NCI-H2081 (cell line): ENCODE data around the gene NAALADL2.
"Not testable (repeated sequence)": the region's sequence is repeated elsewhere in the genome, so short reads cannot be mapped to it uniquely, and the experiment has no call there.

ENCODE experiments used
- DNase-seq, 2 experiments: peaks; one replicate each; lab custom pipeline; 2025; lab: John Stamatoyannopoulos, UW

The NAALADL2 gene

DNA sequence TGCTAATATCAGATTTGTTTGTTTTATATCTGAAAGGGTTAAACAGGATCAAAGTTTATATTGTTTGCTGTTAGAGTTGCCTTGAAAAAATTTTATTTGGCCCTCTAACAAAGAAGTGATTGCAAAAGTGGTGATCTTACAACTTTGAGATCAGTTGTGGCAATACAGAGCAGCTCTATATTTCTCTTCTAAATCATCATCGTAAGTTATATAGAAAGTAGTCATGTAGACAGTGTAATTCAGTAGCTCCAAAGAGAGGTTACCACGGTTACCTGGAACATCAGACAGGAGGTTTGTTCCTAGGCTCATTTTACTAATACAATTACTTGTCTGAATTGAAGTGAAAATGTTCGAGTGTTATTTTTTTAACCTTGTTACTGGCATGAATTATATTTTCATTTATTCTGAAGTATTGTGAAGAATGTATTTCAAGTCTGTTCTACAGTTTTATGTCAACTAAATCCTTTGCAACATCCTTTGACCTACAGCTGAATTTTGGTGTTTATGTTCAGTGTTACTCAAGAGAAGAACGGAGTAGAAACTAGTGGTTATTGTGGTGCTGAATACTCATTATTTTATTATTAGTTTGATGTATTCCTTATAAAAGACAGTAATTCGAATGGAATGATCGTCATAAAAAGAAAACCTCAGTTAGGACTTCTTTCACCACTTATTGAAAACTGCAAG lies 214.2 kb downstream of the NAALADL2 start:
- peak in 1 of 2 experiments; percentile 70 for DNase-seq

DNA sequence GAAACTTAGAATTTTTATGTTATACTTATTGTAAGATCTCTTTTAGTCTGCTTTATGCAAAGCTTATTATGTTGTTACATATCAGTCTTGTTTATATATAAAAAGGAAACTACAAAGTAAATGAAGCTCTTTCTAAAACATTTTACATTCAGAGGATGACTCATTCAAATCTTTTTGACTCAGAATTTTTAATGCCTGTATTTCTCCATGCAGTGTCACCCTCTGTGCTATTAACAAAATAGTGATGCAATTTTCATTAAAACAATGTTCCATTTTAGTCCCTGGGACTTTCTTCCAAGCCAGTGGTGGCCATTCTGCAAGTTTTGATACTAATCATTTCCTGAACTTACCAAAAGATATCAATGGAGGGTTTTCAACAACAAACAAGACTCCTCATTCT lies 216.1 kb downstream of the NAALADL2 start:
- no peak for DNase-seq

DNA sequence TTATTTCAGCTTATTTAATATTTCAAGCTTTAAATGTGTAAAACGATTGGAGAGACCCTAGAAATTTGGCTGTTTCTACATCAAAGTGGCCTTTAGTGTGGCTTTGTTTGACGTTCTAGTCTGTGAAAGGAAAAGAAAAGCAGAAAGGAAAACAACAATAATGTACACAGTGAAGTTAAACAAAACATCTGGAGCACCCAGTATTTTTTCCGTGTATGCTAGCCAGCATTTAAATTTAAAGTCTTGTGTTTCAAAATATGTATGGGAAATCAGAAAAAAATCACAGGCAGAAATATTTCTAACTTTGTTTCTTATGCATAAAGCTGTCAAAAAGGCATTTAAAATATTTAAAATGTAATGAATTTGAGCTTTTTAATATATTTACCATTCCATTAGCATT lies 218.1 kb downstream of the NAALADL2 start:
- peak; percentile 54 to 92 for DNase-seq

DNA sequence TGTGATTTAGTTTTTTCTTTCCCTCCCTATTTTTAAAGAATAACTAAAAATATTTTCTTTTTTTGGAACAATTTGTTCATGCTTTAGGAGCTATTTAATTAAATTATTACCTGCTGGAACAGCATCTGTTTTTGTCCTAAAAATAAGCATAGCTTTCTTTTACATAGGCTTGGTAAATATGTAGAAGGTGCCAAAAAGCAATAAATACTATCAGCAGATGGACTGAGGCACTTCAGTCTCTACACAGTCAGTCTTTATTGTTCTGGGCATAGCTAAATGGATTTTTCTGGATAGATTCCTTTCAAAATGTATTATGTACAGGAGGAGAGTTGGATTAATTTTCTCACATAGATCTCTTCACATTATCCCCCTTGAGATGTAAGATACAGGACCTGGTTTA lies 223.5 kb downstream of the NAALADL2 start:
- peak; percentile 24 to 85 for DNase-seq

DNA sequence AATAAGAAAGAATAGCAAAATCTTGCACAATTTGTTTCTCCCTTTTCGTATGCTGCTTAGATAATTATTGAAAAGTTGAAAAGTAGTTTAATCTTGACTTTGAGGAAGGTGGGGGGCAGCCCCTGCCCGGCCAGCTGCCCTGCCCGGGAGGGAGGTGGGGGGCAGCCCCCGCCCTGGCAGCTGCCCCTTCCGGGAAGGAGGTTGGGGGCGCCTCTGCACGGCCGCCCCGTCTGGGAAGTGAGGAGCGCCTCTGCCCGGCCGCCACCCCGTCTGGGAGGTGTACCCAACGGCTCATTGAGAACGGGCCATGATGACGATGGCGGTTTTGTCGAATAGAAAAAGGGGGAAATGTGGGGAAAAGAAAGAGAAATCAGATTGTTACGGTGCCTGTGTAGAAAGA lies 228.0 kb downstream of the NAALADL2 start:
- DNase-seq, result not testable (repeated sequence)

DNA sequence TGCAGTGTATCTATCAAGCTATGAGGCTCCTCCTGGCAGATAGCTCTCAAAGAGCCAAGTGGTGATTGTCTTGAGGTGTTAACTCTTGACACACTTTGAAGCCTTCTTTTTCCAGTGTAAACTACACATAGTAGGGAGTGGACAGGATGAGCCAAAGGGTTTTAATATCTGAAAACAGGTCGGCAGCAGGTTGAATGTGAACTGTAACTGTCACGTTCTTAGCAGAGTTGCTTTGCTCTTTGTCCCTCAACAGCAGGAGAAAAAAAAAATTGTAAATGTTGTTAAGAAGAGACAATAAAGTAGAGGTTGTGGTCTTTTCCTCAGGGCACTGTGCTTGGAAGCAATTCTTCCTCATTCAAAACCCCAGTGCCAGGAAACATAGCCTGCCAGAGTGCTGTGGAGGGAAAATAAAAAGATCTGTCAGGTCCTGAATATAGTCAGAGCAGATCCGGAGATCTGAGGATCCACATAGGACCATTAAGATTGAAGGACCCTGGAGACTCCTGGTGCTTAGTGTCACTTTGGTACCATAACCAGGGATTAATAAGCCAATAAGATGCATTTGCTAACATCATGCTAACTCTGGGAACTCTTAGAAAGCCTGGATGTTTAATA lies 229.7 kb downstream of the NAALADL2 start:
- DNase-seq, result no peak

DNA sequence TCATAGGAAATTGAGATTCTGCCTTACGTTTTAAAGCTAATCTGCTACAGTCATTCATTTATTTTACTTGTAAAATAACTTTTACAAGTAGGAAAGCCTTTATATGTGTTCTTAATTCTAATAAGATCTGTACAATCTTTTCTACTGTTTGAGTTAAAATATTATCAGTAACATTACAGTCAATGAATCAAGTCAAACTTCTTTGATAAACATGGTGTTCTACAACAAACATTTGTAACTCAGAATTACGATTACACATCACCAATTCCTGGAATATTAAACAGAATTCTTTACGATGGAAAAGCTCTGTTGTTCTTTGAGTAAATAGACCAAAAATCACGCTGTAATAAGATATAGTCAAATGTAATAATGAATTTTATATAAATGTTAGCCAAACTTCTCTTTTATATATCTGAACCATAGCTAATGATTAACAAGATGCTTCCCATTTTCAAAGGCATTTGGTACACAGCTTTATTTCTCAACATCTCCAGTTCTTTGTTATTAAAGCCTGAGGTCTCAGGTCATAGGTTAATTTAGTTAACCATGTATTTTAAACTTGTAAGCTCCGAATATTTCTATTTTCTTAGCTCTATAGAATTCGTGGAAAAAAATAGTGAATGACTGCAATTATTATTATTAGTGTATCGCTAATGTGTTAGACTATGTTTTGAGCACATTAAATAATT lies 232.4 kb downstream of the NAALADL2 start:
- no peak for DNase-seq

DNA sequence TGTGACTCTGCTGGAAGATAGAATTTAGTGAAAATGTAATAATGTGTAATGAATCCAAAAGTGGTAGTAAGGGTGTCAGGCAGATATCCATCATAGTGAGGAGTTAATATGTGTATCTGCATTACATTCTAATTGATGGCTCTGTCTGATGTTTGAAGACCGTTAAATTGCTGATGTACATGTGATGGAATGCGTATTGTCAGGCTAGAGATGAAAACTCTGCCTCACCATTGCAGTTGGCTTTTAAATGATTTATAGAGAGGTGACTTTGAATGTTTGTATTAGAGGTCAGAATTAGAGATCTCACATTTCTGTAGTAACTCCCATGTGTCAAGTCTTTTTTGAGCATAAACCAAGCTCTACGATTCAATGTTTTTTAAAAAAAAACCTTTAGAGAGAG lies 234.6 kb downstream of the NAALADL2 start:
- DNase-seq, result no peak

DNA sequence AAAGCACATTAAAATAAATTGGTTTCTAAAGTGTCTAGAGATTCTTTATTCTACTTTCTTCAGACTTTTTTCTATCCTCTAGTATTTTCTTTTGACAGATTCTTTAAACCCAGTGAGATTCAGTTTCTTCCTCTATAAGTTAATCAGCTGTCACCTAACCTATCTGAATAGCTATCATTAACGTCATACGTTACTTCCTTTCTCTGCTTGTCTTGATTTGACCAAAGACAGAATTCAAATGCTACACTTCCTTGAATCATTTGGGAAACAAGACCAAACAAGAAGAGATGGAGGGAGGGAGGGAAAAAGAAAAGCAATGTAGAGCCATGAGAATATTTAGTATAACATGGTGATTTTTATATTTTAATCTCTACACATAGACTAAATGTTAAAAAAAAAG lies 235.2 kb downstream of the NAALADL2 start:
- DNase-seq, result no peak

DNA sequence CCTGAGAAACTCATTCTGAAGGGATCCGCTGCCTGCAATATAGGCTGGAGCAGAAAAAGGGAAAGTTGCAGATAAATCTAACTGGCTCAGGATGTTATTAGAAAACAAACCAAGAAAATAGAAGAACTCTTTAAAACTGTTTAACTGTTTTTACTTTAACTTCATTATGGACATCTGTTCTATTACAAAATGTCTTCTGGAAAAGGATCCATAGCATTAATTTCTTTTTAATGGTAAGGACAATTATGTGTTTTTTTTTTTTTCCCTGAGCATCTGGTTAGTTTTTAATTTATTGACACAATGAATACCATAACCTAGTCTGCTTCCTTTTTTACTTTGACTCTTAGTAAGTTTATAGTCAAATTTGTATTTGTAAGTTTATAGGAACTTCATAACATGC lies 239.5 kb downstream of the NAALADL2 start:
- no peak for DNase-seq

DNA sequence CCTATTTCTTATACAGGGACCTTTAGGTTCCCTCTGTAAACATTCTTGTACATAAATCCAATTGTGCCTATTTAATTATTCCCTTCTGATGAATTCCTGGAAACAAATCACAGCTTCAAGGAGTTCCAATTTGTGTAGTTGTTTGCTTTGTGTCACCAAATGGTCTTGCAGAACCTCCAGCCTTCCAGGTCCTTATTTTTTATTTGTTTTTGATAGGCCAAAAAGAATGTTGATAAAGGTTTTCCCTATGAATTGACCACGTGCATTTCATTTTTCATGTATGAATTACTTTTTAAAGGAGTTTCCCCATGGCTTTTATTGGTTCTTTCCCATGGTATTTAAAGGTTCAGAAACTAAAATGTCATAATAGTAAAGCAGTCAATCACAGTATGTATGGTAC lies 243.0 kb downstream of the NAALADL2 start:
- DNase-seq, result no peak

DNA sequence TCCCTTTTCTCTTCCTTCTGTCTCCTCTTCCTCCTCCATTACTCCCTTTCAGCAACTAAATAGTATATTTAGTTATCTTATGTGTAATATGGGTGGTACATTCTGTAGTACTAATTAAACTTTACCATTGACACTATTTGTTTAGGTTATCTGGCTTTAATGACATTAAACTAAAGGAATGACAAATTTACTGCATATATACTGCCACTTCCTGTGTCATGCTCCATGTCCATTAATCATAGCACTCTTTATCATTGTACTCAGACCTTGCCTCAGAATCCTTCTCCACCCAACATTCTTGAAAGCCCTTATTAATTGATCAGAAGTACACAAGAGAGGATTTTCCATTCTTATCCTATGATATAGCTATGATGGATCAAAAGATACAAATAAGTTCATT lies 244.2 kb downstream of the NAALADL2 start:
- no peak for DNase-seq

DNA sequence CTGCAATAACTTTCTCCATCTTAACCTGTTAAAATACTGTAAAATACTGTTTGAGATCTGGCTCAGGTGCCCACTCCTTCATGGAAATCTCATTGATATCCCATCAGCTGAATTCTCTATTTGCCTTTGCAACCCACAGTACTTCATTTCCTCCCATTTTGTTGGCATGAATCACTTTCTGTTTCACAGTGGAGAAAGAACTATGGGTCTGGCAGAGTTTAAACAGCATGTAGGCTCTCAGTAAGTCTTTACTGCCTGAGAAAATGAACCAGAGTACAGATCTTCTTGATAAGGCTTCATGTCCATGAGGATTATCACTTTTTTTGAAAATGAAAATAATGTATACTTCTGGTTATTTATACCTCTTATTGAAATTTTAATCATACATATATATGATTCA lies 245.9 kb downstream of the NAALADL2 start:
- no peak for DNase-seq

DNA sequence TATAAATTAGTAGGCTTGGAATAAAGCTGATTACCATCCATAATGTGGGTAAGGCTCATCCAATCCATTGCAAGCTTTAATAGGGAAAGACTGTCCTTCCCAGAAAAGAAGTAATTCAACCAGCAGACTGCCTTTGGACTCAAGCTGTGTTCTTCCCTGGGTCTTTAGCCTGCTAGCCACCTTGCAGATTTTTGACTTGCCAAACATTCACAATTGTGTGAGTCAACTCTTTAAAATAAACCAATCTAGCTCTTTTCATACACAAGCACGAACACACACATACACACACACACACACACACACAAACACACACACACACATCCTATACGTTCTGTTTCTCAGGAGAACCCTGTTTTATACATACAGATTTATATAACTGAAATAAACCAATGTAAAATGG lies 248.1 kb downstream of the NAALADL2 start:
- DNase-seq, result no peak

DNA sequence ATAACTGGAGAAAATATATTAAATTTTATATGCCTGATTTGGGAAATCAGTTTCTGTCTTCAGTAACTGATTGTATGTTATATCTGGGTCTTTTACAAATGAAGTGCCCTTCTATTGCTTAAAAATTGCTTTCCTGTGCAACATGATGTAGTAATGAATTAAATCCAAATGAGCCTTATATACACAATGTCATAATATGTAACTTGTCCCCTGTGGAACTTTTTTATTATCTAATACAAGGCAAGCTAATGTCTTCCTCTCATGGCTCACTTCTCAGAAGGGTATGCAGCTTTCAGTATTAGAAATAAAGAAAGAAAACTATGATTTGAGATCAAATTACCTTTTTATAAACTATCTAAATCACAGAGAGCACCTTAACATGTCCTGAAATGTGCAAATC lies 248.9 kb downstream of the NAALADL2 start:
- no peak for DNase-seq

DNA sequence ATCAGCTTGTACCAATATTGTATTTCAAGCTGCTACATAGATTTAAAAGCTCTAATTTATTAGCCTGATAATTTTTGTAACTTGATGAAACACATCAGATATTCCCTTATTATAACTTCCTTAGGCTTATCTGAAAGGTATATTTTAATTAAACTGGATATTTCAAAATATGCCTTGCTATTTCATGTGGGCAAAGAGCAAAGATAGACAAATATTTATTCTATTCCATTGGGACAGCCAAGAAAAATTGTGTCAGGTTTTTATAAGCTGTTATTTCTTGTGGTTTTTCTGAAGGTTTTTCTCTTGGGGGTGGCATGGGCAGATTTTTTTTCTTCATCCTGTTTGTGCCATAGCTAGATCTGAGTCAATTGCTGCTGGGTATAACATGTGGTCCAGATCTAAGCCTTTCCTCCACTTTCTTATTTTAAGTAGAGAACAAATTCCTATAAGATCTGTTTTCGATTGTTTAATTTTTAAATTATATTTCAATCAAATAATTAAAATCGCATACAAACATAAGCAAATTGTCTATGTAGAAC lies 249.5 kb downstream of the NAALADL2 start:
- DNase-seq, result no peak

DNA sequence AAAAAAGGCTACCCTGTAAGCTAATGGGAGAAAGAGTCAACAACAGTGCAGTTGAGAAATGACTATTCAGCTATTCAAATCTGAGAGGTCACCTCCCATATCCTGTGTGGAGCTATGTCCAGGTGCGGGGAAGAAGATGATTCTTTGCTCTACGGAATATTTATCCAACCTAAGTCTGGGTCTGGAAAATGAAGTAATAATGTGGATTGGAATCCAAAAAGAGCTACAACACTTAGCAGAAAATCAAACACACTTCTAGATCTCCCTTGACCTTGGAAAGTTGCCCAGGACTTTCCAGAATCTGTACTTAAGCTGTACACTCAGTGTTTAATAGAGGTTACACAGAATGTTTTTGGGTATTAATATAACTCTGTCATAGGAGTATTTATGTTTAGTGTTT lies 251.9 kb downstream of the NAALADL2 start:
- DNase-seq, result peak in 1 of 2 experiments; percentile 39

DNA sequence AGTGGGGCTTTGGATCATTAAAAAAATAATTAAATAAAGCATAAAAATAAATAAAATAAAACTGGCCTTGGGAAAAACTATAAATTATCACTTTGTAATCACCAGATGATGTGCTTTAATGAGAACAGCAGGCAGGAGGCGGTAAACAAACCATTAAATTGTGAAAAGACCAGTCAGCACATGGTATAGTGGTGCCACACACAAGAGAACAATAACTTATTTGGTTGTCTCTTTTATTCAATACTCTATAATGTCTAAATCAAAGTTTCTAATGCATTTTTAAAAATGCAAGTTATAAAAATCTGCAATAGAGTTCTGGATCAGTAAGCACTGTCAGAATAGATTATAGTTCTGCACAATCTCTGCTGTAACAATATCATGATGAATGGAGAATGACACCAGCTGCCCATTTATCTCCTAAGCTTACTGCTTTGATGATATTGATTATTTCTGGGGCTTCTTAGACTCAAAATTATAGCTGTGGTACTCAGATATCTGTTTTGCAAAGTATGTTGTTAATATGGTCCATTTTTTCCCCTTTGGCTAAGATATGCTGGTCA lies 259.3 kb downstream of the NAALADL2 start:
- peak; percentile 45 to 91 for DNase-seq

DNA sequence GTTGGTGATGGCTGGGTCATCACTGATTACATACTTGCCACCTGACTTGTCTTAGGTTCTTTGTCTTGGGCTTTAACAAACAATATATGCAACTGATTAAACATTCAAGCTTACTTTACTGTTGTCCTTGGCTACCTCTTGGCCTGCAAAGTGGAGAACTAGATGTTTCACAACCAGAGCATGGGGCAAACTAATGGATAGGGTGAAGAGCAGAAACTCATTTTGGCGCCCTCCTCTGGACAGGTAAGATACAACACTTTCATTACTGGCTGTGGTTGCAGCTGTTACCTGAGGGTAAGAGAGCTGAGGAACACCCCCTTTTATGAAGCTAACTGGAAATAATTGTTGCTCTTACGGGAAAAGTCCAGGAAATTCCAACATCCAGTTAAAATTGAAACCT lies 262.1 kb downstream of the NAALADL2 start:
- DNase-seq, result peak; percentile 38 to 52

DNA sequence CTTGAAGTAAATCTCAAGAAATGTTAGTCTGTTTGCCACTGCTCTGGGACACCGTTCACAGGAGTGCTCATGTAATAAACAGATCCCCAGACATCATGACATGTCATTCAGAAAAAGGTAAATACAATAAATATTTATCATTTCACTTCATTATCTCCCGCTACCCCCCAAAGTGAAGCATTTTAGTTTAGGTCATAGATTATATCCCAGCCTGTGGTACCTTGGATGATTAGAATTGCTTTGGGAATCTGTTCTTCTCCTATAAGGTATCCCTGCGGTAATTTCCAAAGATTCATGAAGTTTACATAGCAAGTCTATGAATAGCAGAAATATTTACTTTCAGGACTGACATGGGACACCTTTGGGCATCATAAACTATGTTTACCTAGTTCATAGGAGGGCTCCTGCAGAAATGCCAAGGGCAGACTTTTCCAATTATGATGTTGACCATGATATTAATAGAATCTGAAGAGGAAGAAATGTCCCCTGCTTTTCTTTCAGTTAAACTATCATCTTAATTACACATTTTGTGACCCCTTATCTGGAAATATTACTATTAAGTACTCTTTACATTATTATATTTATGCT lies 268.0 kb downstream of the NAALADL2 start:
- no peak for DNase-seq

DNA sequence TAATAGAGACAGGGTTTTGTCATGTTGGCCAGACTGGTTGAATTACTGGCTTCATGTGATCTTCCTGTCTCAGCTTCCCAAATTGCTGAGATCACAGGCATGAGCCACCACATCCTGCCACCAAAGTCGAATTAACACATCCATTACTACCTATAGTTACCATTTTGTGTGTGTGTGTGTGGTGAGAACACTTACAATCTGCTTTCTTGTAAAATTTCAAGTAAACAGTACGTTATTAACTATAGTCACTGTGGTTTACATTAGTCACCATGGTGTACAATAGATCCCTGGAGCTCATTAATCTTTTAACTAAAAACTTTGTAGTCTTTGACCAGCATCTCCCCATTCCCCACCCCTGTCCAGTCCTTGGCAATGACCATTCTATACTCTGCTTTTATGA lies 270.0 kb downstream of the NAALADL2 start:
- DNase-seq, result no peak

DNA sequence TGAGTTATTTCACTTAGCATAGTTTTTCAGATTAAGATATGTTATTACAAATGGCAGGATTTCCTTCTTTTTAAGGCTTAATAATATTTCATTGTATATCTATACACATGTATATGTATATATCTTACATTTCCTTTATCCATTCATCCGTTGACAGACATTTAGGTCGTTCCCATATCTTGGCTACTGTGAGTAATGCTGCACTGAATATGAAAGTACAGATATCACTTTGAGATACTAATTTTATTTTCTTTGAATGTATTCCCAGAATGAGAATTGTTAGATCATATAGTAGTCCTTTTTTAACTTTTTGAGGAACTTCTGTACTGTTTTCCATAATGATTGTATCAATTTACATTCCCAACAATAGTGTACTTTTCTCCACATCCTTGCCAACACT lies 270.4 kb downstream of the NAALADL2 start:
- no peak for DNase-seq
